ENCODE results near the gene SLC37A2. TPM values are rescaled to one million over a fixed set of nuclear protein-coding genes. Genes with fewer than 3 reads are reported as not detected.

Gene SLC37A2
- total RNA-seq, 4 donors from 2014 or later, result 24.9 to 44.4 (median 29.4) TPM

DNA sequence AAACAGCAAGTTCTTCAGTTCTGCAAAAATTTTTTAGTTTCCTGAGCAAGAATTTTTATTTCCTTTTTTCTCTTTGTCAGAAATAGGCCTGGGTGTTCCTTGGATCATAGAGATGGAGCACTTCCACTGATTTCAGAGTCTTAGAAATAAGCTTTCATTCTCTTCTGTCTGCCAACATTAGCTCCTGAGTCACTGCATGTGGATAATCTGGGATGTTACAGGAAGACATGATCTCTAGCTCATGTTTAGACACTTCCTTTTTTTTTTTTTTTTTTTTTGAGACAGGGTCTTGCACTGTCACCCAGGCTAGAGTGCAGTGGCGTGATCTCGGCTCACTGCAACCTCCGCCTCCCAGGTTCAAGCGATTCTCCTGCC lies 61.5 kb downstream of the SLC37A2 start:
- TF ChIP-seq, protein P1, sequence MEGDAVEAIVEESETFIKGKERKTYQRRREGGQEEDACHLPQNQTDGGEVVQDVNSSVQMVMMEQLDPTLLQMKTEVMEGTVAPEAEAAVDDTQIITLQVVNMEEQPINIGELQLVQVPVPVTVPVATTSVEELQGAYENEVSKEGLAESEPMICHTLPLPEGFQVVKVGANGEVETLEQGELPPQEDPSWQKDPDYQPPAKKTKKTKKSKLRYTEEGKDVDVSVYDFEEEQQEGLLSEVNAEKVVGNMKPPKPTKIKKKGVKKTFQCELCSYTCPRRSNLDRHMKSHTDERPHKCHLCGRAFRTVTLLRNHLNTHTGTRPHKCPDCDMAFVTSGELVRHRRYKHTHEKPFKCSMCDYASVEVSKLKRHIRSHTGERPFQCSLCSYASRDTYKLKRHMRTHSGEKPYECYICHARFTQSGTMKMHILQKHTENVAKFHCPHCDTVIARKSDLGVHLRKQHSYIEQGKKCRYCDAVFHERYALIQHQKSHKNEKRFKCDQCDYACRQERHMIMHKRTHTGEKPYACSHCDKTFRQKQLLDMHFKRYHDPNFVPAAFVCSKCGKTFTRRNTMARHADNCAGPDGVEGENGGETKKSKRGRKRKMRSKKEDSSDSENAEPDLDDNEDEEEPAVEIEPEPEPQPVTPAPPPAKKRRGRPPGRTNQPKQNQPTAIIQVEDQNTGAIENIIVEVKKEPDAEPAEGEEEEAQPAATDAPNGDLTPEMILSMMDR (IDR thresholded peaks at IDR 0.05), result no peak
- TF ChIP-seq POLR2A (IDR thresholded peaks at IDR 0.05), result no peak
- no peak for DNase-seq

GRCh38 chr11:125128450-125128849 lies 65.3 kb downstream of the SLC37A2 start:
- no peak overlapping the region for H3K27ac ChIP-seq
- WGBS, 2 donors, result 57 to 65% methylated on average over 4 of the region's 4 CpGs
- no peaks in the 10 kb centered on the region for H3K36me3 ChIP-seq
- H3K27me3 ChIP-seq, result peaks cover 0 to 28% (median 0%) of the 10 kb centered on the region in 4 donors
- DNase-seq, result no peak
- H3K4me1 ChIP-seq, result peaks cover 0 to 7% (median 2%) of the 10 kb centered on the region in 3 donors
- no peak overlapping the region for H3K4me3 ChIP-seq
- intact Hi-C loops (cut with DNase I), result no loop called here
- TF ChIP-seq, protein P1 (IDR thresholded peaks at IDR 0.05), result no peak
- no peak for TF ChIP-seq POLR2A (IDR thresholded peaks at IDR 0.05)
- H3K9me3 ChIP-seq, result no peaks in the 10 kb centered on the region

More for the DNA sequence above, 61.5 kb downstream of the SLC37A2 start:
- Histone ChIP-seq H3K27ac (no peak overlapping the region), H3K4me1 (peaks cover 0 to 7% (median 2%) of the 10 kb centered on the region in 3 donors), H3K4me3 (no peak overlapping the region), H3K9me3 (no peaks in the 10 kb centered on the region), H3K27me3 (peaks cover 0 to 28% (median 0%) of the 10 kb centered on the region in 4 donors), H3K36me3 (no peaks in the 10 kb centered on the region)
- WGBS, 2 donors, result 84 to 88% methylated on average over 3 to 4 of the region's 4 CpGs
- intact Hi-C loops (cut with DNase I), result no loop called here

DNA sequence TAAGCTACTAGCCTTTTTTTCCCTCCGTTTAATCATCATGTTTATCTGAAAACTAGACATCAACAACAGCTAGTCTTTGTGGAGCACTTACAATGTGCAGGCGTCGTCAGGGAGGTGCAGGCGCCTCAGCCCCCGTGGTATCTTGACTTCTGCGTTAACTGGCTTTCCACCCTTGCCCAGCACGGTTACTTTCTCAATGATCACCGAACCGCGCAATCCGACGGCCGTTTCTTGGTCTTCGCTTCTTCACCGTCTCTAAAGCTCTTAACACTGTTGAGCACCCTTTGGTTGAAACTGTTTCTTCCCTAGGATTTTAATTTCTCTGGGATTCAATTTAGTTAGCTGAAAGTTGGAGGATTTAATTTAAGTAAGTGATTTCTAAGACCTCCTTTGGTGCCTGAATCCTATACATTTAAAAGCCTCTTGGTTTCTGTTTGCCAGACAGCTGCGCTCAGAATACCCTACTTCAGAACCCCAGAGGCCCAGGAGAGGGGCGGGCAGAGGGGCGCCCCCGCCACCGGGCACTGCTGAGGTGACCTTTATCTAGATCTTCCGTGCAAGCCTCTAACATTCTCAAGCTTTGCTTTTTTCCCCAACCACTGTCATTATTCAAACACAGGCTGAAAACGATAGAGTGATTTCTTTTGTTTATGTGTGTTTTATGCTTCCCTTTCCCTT lies 66.3 kb downstream of the SLC37A2 start:
- intact Hi-C loops (cut with DNase I), result no loop called here
- WGBS, 2 donors, result 77% methylated on average over 22 of the region's 22 CpGs

GRCh38 chr11:125132071-125132470 lies 69.0 kb downstream of the SLC37A2 start:
- Histone ChIP-seq H3K4me3 (no peak overlapping the region), H3K9me3 (no peaks in the 10 kb centered on the region), H3K27ac (no peak overlapping the region), H3K4me1 (no peaks in the 10 kb centered on the region), H3K27me3 (peaks cover 0 to 10% (median 0%) of the 10 kb centered on the region in 4 donors), H3K36me3 (no peaks in the 10 kb centered on the region)
- intact Hi-C loops (cut with DNase I), result no loop called here
- 33 to 85% methylated on average over 1 of the region's 1 CpG for WGBS, 2 donors
- TF ChIP-seq, protein P1 (IDR thresholded peaks at IDR 0.05), result no peak
- TF ChIP-seq POLR2A (IDR thresholded peaks at IDR 0.05), result no peak
- no peak for DNase-seq

More for the DNA sequence above, 66.3 kb downstream of the SLC37A2 start:
- no peak for DNase-seq
- Histone ChIP-seq H3K4me3 (no peak overlapping the region), H3K27me3 (peaks cover 0 to 28% (median 0%) of the 10 kb centered on the region in 4 donors), H3K27ac (no peak overlapping the region), H3K36me3 (no peaks in the 10 kb centered on the region), H3K9me3 (no peaks in the 10 kb centered on the region), H3K4me1 (no peaks in the 10 kb centered on the region)
- TF ChIP-seq, protein P1 (IDR thresholded peaks at IDR 0.05), result no peak

GRCh38 chr11:125132596-125132995 lies 69.5 kb downstream of the SLC37A2 start:
- no peak for TF ChIP-seq POLR2A (IDR thresholded peaks at IDR 0.05)
- TF ChIP-seq, protein P1 (IDR thresholded peaks at IDR 0.05), result no peak
- Histone ChIP-seq H3K9me3 (no peaks in the 10 kb centered on the region), H3K4me3 (no peak overlapping the region), H3K27ac (no peak overlapping the region), H3K27me3 (peaks cover 0 to 6% (median 0%) of the 10 kb centered on the region in 4 donors), H3K4me1 (no peaks in the 10 kb centered on the region), H3K36me3 (no peaks in the 10 kb centered on the region)
- intact Hi-C loops (cut with DNase I), result no loop called here
- DNase-seq, result no peak
- 78 to 86% methylated on average over 6 to 7 of the region's 7 CpGs for WGBS, 2 donors

All from esophagus squamous epithelium (tissue), 5 donors.